Dedifferentiated amniotic fluid mesenchymal stem cell (primary cell): ENCODE results near the gene HOXA10.

Experiments used
- DNase-seq: peaks from one replicate; pipeline ENCODE4 v3.0.0-alpha.2; 2016; ENCODE audit errors: extremely low spot score

HOXA10 gene

DNA sequence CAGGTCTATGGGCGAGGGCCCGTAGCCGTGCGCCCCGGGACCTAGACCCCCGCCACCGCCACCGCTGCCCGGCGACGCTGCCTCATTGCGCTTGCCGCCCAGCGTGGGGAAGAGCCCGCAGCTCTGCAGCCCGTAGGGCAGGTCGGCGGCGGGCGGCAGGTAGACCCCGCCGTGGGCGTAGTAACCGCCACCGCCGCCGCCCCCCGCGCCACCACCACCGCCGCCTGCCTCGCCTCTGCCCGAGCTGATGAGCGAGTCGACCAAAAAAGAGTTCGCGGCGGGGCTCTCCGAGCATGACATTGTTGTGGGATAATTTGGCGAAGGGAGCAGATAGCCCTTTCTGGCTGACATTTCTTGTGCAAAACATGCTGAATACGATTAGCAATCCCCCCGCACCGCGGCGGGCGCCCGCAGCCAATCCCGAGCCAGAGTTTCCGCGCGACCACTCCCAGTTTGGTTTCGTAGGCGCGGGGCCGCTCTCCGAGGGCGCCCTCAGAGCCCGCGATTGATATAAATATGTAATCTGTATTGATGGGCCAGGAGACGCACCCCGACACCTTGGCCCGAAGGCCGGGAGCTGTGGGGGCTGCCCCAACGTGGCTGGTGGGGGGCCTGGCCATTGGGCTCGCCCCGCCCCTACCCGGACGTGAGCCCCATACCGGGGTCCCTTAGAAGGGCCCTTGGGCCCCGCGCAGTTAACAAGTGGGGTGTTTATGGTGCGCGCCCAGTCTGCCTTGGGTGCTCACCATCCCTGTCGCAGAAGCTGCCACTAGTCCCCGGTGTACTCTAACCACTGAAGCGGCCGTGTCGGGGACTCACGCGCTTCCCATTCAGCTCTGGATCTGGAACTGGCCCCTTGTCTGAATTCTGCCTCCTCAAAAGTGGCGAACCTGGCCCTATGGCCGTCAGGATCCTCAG, at the start of gene HOXA10:
TSS of gene HOXA10 (minus strand) at position 365 of the 918 bp plus-strand sequence. CDS start at position 351, 14 bp downstream.
- DNase-seq = no peak

DNA sequence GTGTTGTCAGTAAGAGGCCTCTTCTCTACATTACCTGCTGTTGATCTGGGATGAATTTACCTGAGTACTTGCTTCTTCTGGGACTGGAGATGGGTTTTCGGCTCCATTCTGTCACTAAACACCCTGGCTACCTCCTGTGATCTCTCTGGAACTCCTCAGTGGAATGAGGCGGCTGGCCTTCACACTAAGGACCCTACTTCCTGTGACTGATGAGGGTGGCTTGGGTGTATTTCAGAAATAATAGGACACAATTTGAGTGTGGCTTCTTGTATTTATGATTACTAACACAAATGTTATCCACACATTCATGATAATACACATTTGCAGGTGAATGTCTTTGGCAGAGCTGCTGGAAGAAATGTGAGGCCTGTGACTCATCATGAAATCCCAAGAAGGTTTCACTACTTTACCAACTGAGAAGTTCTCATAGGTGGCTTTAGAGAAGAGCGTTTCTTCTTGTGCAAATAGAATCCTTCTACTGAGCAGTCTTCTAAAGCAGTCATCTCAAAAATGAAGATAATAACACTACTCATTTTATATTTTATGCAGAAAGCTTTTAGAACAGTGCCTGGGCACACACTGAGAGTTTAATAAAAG, 47.2 kb upstream of the HOXA10 start:
- no peak for DNase-seq

DNA sequence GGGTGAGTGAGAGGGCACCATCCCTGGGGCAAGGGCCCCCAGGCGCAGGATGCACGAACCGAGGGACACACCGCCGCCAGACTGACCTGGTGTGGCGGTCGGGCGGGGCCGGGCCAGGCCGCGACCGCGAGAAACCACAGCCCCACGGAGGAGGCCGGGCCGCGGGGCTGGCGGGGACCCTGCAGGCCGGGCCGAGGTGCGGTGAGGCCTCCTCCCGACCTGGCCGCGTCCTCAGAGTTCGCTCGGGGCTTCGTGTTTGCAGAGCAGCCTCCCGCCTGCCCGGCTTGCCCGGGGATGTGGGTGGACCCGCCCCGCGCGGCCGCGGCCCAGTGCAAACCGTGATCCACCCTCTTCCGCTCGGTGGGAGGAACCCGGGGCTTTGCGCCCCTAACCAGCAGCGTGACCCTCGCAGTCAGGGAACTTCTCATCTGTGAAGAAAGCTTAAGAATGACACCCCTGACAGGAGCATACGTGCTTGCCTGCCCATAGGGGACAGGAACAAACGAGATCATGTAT, 46.4 kb upstream of the HOXA10 start:
- no peak for DNase-seq

- no peak for DNase-seq
Observed at GRCh38 chr7:27219821-27220220, 45.7 kb upstream of the HOXA10 start.

DNA sequence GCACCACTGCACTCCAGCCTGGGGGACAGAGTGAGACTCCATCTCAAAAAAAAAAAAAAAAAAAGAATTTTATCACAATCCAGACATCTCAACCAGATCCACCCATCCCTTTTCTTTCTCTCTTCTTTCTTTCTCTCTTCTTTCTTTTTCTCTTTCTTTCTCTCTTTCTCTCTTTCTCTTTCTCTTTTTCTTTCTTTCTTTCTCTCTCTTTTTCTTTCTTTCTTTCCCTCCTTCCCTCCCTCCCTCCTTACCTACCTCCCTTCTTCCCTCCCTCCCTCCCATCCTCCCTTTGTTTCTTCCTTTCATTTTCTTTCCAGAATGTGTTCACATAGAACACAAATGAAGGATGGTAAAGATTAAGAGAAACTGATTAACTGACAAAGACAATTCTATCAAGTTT, 43.8 kb upstream of the HOXA10 start:
- DNase-seq = no peak

DNA sequence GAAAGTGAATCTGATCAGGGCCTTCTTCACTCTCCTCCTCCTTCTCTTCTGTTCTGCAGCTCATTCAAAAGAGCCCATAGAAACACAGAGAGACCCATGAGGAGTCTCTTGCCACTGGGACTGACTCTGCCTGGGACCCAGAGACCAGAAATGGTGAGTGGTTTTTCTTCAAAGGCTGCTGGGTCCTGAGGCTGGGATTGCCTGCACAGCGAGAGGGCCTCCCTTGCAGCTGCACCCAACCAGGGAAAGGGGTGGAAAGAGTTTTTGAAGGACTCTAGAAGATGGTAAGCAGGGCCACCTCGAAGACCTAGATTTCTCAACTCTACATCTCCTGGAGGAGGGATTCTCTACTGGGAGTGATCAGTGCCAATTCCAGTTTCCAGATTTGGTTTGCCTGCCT, 41.2 kb upstream of the HOXA10 start:
- no peak for DNase-seq

GRCh38 chr7:27214239-27214950, 40.3 kb upstream of the HOXA10 start:
- no peak for DNase-seq

DNA sequence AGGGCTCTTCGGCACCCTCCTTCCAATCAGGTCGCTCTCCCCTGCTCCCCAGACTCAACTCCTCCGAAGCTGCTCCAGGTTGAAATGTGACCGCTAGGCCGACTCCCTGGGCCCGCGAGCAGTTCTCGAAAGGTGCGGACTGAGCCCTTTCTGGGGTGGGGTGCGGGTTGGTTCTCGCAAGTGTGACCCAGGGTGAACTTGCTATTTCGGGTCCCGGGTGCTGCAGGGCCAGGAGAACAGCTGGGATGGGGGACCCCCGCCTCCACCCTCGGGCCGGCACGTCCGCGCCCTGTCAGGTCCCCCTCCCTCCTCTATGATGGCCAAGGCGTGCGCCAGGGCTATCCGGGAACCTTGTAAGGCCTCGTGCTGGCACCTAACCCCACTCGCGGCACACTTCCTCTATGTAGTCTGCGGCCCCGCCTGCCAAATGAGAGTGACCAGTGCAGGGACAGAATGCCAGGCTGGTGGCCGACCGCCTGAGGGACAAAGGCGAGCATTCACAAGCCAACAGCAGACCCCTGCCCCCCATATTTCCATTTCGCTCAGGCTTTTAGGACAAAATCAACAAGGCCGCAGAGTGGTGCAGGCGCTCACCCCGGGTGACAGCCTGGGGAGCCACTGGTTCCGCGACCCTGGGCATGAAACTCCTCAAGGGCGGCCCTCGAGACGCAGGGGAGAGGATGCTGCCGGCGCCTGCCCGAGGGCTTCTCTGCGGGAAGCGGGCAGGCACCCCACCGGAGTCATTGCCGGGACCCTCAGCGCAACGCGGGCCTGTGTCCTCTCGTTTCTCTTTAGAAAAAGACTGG, 39.5 kb upstream of the HOXA10 start:
- DNase-seq = no peak

DNA sequence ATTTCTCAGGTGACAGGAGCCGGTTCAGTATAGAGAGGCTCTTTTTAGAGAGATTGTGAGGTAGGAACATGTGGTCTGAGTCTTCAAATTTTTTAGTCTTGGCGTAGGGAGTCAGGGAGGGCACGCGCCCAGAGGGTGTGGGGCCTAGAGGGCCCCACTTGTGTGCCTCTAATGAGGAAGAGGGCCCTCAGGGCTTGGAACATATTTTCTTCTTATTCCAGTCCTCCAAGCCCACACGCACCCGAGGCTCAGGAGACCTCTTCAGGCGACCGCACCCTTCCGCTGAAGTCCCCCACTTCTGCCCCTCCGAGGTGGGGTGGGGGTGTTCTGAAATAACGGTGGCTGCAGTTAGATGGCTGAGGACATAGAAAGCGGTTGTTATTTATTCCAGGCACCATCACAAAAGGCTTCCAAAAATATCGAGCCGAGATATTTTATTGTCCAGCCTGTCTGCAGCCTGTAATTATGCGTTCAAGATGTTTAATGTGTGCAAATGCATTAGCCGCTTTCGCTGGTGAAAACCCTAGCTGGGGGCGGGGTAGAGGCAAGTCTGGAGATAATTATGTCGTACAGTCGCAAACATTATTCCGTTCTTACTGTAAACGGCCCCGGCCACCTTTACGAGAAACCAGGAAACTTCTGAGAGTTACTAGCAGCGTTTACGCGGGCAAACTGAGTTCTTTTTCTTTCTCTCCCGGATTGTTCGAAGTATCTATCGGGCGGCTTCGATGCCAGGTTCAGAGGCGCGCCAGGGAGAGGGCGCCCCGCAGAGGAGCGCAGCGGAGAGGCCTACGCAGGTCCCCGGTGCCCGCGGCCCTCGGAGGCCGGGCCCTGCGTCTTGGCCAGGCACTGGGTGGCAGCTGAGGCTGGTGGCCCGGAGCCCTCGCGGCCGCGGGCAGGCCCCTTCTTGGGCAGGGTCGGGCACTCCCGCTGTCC, 38.6 kb upstream of the HOXA10 start:
- DNase-seq = no peak

DNA sequence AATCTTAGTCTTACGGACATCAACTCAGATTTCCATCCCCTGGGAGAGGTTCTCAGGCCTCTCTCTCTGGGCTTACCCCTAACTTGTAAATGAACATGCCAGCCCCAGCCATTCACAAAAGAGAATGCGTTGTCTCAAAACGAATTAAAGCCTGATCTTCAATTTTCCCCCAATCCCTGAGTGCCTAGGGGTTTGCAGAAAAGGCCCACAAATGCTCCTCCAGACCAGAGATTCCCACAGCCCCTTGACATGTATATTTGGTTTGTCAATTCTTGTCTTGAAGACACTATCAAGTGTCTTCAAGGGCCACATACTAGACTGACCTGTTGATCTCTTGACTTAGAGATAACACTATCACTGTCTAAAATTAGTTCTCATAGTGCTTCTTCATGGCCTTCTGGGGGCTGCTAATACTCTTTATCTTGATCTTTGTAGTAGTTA, 37.7 kb upstream of the HOXA10 start:
- no peak for DNase-seq

DNA sequence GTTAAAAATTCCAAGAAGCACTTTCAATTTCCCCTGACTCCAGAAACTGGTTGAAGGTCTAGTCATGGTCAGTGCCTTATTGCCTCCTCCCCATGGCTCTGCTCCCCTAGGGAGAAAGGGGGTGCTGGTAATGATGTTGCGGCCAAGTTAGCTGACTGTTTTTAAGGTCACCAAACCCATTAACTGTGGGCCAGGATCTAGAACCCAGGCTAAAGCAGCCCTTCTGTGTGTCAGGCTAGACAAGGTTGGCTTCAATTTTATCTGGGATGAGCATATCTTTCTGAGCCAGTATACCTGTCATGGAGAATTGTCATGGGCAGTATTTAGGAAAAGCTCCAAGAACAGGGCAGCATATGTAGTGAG, 36.9 kb upstream of the HOXA10 start:
- DNase-seq = no peak

DNA sequence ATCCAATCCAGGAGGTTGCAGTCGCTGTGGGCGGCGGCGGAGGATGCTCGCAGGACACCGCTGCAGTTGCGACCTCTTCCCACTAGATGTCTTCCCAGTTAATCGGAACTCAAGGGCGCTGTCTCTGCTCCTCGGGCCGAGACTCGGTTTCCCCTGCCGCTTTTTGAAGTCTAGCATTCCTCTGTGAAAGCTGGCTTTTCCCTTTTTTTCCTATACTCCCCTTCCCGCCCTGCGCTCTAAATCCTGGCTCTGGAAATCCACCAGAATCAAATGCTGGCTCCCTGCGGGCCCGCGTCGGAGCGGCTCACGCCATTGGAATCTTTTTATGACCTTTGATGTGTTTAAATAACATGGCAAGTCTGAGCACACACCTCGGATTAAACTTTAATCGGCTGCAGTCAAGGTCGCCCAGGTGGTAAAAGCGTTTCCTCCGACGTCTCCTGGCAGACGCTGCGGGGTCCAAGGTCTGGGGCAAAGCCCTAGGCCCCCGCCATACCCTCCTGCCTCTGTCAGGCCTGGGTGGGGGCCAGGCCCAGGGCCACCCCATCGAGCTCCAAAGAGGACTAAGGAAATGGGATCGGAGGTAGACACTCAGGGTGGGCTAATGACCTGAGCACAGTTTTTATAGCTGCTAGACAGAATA, 36.4 kb upstream of the HOXA10 start:
- peak; percentile 23 for DNase-seq

GRCh38 chr7:27209933-27210440, 35.9 kb upstream of the HOXA10 start:
- DNase-seq = no peak

- DNase-seq = no peak
Observed at GRCh38 chr7:27208998-27209397, 34.9 kb upstream of the HOXA10 start.

- DNase-seq = no peak
Observed at GRCh38 chr7:27207348-27207985, 33.3 kb upstream of the HOXA10 start.

- no peak for DNase-seq
Observed at GRCh38 chr7:27205325-27206280, 31.5 kb upstream of the HOXA10 start.

DNA sequence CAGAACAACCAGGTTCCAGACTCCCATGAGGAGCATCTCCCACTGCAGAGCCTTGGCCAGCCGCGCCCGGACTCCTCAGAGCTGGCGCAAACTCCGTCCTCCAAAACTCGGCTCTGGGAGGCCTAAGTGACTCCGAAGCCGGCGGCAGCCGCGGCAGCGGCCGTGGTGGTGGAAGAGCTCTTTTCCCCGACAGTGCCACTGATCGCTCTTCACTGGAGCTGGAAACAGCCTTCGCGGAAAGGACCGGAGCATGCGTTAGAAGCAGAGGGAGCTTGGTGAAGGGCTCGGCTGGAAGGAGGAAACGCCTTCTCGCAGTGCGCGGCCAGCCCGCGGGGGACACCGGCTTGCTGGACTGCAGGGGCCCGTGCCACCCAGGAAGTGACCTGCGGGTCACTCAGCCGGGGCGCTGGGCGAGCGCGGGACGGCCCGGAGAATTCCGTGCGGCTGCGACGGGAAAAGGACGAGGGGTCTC, 30.8 kb upstream of the HOXA10 start:
- no peak for DNase-seq
